PC-3 (cell line): ENCODE measurements around the gene ACOT2. TPM values are rescaled to one million over a fixed set of nuclear protein-coding genes. Genes with fewer than 3 reads are reported as not detected.

ENCODE experiments used
- ATAC-seq: fragments of 200-7000 bp; cut with Tn5 transposase; 2 replicates; pipeline ENCODE4 v1.9.1; 2020; ENCODE audit warnings: mild to moderate bottlenecking, moderate library complexity
- BruUV-seq: library from RNA; stranded (reverse); fragments of 400-500 nt; replicated peaks from 2 replicates; lab custom pipeline; 2021; lab: Mats Ljungman, UMichigan
- CTCF ChIA-PET: fragments of 300-600 bp; sonication (Branson Sonifier 250); formaldehyde crosslinking; loops from one replicate; lab custom pipeline; 2022; ENCODE audit warnings: antibody characterized with exemption; lab: Charles Lee
- POLR2A ChIA-PET: fragments of 300-600 bp; sonication (Branson Sonifier 250); formaldehyde crosslinking; loops from one replicate; lab custom pipeline; 2022; ENCODE audit warnings: antibody characterized with exemption; ENCODE audit not compliant: unreplicated experiment; lab: Charles Lee
- DNase-seq: peaks from one replicate; pipeline ENCODE4 v3.0.0-alpha.2; 2015
- H2AFZ ChIP-seq: fragments of 300-600 bp; sonication (generic); 2 replicates; pipeline ENCODE4 v1.6.0; 2016; ENCODE audit warnings: antibody characterized with exemption, low read length
- H3F3A ChIP-seq: fragments of 300-600 bp; sonication (generic); one replicate; pipeline ENCODE4 v1.6.0; 2017; ENCODE audit warnings: antibody characterized with exemption, low read length, control low read depth, mild to moderate bottlenecking; ENCODE audit not compliant: unreplicated experiment
- H3K27ac ChIP-seq: fragments of 300-600 bp; sonication (generic); 2 replicates; pipeline ENCODE4 v1.5.1; 2016; ENCODE audit warnings: mild to moderate bottlenecking, low read length
- H3K27me3 ChIP-seq: fragments of 300-600 bp; sonication (generic); 2 replicates; pipeline ENCODE4 v1.6.1; 2016; ENCODE audit warnings: low read length, mixed read lengths
- H3K36me3 ChIP-seq: fragments of 300-600 bp; sonication (generic); 2 replicates; pipeline ENCODE4 v1.6.1; 2016; ENCODE audit warnings: low read depth, mixed run types, low read length, mixed read lengths
- H3K4me1 ChIP-seq: fragments of 300-600 bp; sonication (generic); 2 replicates; pipeline ENCODE4 v1.5.1; 2016; ENCODE audit warnings: low read length; ENCODE audit not compliant: insufficient read depth
- H3K4me2 ChIP-seq: fragments of 300-600 bp; sonication (generic); 2 replicates; pipeline ENCODE4 v1.6.0; 2016; ENCODE audit warnings: low read length
- H3K4me3 ChIP-seq: fragments of 300-600 bp; sonication (generic); 2 replicates; pipeline ENCODE4 v1.5.1; 2016; ENCODE audit warnings: mild to moderate bottlenecking, low read length, mixed read lengths
- H3K79me2 ChIP-seq: fragments of 300-600 bp; sonication (generic); 2 replicates; pipeline ENCODE4 v1.6.1; 2017; ENCODE audit warnings: low read length, mixed read lengths
- H3K9ac ChIP-seq: fragments of 300-600 bp; sonication (generic); 2 replicates; pipeline ENCODE4 v1.6.0; 2016; ENCODE audit warnings: mild to moderate bottlenecking, low read length
- H3K9me2 ChIP-seq: fragments of 300-600 bp; sonication (generic); replicated peaks from 2 replicates; pipeline ENCODE4 v1.6.1; 2016; ENCODE audit warnings: mixed run types, low read length, mixed read lengths
- H3K9me3 ChIP-seq: fragments of 300-600 bp; sonication (generic); 2 replicates; pipeline ENCODE4 v1.6.1; 2016; ENCODE audit warnings: low read length, mixed read lengths
- H4K20me1 ChIP-seq: fragments of 300-600 bp; sonication (generic); 2 replicates; pipeline ENCODE4 v1.6.1; 2016; ENCODE audit warnings: low read length, mixed read lengths
- EZH2 ChIP-seq: fragments of 300-600 bp; sonication (generic); IDR thresholded peaks from one replicate; pipeline ENCODE4 v1.6.1; 2017; ENCODE audit warnings: antibody characterized with exemption, mild to moderate bottlenecking, low read length; ENCODE audit not compliant: unreplicated experiment
- EZH2phosphoT487 ChIP-seq: fragments of 300-600 bp; sonication (generic); IDR thresholded peaks from 2 replicates; pipeline ENCODE4 v1.6.1; 2018; ENCODE audit warnings: mild to moderate bottlenecking, antibody characterized with exemption, low read length, borderline replicate concordance
- intact Hi-C: fragments of 100-400 bp; cut with micrococcal nuclease; formaldehyde crosslinking; loops from 2 replicates; pipeline ENCODE4 v1.9.0; 2023
- total RNA-seq: library from RNA; depleted of rRNA; stranded (reverse); fragments of >200 nt; gene quantifications from 2 replicates; pipeline ENCODE4 v1.2.3, GENCODE V29; 2014
- TF ChIP-seq, protein P1 (sequence below): fragments of 300-600 bp; sonication (generic); conservative IDR thresholded peaks from 2 replicates; pipeline ENCODE4 v1.5.1; 2017; ENCODE audit warnings: antibody characterized with exemption, low read depth, mild to moderate bottlenecking, low read length

The ACOT2 gene
- total RNA-seq, 1 experiment from 2014 or later, result 39.0 TPM

DNA sequence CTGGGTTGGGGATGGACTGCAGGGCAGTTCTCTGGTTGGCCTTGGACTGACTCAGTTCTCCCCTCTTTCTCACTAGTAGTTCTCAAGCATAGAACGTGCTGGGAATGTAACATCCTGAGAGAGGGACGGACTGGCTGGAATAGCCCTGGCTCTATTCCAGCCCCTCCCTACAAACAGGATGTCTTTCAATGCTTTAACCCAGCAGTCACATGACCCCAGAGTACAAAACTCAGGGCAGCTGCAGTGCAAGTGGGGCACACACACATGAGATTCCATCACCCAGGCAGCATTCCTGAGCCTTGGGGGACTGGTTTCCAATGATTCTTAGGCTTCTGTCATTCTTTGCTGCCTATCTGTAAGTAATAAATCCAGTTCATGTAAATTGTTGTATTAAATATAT is 41.7 kb downstream of the ACOT2 start:
- Histone ChIP-seq H3K4me3 (no peak overlapping the region), H3K4me1 (peaks cover 13% of the 10 kb centered on the region), H3K9me3 (no peaks in the 10 kb centered on the region), H4K20me1 (no peaks in the 10 kb centered on the region), H3F3A (no peaks in the 10 kb centered on the region), H3K27ac (no peak overlapping the region), H3K27me3 (no peaks in the 10 kb centered on the region), H3K9ac (no peak overlapping the region), H3K4me2 (no peak overlapping the region), H3K36me3 (no peaks in the 10 kb centered on the region), H3K9me2 (no peaks in the 10 kb centered on the region), H3K79me2 (no peaks in the 10 kb centered on the region), H2AFZ (no peak overlapping the region)
- ATAC-seq (no peak), DNase-seq (peak; percentile 29)
- BruUV-seq, result no TSS peak
- intact Hi-C loops, result loop anchor here (5.0 kb wide), 1 partner anchor 118 kb away; the partner anchor contains the start of gene RIOX1
- ChIA-PET CTCF (no interaction called here), POLR2A (no interaction called here)
- TF ChIP-seq EZH2phosphoT487 (no peak), EZH2 (no peak)
- TF ChIP-seq, protein P1, sequence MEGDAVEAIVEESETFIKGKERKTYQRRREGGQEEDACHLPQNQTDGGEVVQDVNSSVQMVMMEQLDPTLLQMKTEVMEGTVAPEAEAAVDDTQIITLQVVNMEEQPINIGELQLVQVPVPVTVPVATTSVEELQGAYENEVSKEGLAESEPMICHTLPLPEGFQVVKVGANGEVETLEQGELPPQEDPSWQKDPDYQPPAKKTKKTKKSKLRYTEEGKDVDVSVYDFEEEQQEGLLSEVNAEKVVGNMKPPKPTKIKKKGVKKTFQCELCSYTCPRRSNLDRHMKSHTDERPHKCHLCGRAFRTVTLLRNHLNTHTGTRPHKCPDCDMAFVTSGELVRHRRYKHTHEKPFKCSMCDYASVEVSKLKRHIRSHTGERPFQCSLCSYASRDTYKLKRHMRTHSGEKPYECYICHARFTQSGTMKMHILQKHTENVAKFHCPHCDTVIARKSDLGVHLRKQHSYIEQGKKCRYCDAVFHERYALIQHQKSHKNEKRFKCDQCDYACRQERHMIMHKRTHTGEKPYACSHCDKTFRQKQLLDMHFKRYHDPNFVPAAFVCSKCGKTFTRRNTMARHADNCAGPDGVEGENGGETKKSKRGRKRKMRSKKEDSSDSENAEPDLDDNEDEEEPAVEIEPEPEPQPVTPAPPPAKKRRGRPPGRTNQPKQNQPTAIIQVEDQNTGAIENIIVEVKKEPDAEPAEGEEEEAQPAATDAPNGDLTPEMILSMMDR, result no peak

DNA sequence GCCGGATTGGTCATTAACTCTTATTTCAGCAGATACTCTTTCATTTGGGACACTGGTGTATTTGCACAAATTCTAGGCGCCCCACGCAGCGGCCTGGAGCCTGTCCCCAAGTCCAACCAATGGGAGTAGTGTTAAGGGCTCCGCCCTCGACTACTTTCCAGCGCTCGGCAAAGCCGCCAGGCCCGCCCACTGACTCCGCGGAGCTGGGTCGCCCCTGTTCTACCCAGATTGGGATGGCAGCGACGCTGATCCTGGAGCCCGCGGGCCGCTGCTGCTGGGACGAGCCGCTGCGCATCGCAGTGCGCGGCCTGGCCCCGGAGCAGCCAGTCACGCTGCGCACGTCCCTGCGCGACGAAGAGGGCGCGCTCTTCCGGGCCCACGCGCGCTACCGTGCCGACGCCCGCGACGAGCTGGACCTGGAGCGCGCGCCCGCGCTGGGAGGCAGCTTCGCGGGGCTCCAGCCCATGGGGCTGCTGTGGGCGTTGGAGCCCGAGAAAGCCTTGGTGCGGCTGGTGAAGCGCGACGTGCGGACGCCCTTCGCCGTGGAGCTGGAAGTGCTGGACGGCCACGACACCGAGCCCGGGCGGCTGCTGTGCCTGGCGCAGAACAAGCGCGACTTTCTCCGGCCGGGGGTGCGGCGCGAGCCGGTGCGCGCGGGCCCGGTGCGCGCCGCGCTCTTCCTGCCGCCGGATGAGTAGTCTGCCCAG is 43.5 kb downstream of the ACOT2 start, which contains the start of gene ACOT6:
Gene ACOT6, plus strand, starts transcription at position 179 of the 707 bp plus-strand sequence. Its CDS starts 55 bp downstream, at position 234.
- peak; percentile 77 for DNase-seq
- ChIA-PET CTCF (no interaction called here), POLR2A (no interaction called here)
- H4K20me1 ChIP-seq, result no peaks in the 10 kb centered on the region
- peak within 1 kb of the TSS; percentile 83 for H3K4me3 ChIP-seq
- intact Hi-C loops, result loop anchor here (5.0 kb wide), 1 partner anchor 120 kb away; the partner anchor contains the start of gene RIOX1
- H3K27me3 ChIP-seq, result no peaks in the 10 kb centered on the region
- H3K27ac ChIP-seq, result peak within 1 kb of the TSS; percentile 11; the same call in 1 of the 2 replicates
- peak; percentile 86 for ATAC-seq
- H2AFZ ChIP-seq, result peak within 1 kb of the TSS; percentile 85
- peak within 1 kb of the TSS; percentile 70 for H3K4me2 ChIP-seq
- H3K4me1 ChIP-seq, result peaks cover 13% of the 10 kb centered on the region
- H3K79me2 ChIP-seq, result no peaks in the 10 kb centered on the region
- H3K36me3 ChIP-seq, result no peaks in the 10 kb centered on the region
- TF ChIP-seq EZH2phosphoT487 (no peak), EZH2 (no peak)
- TF ChIP-seq, protein P1, result no peak
- no peaks in the 10 kb centered on the region for H3K9me2 ChIP-seq
- no TSS peak for BruUV-seq
- H3K9me3 ChIP-seq, result no peaks in the 10 kb centered on the region
- H3K9ac ChIP-seq, result peak within 1 kb of the TSS; percentile 48
- no peaks in the 10 kb centered on the region for H3F3A ChIP-seq

DNA sequence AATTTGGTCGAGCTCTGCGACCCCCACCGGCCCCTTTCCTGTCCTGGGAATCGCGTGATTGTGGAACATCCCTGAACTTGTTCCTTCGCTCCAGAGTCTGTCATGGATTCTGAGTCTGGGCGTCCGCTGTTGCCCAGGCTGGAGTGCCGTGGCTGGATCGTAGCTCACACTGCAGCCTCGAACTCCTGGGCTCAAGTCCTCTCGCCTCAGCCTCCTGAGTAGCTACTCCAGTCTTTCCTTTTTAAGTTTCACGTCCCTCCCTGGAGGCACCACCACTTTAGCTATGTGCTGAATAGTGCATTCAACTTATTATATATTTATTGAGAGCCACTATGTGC is 44.0 kb downstream of the ACOT2 start:
- peak; percentile 31 for ATAC-seq

More for the DNA sequence above, 44.0 kb downstream of the ACOT2 start:
- Histone ChIP-seq H3K27me3 (no peaks in the 10 kb centered on the region), H2AFZ (peak overlapping the region; percentile 85), H3K36me3 (no peaks in the 10 kb centered on the region), H3F3A (no peaks in the 10 kb centered on the region), H3K9me3 (no peaks in the 10 kb centered on the region), H3K4me2 (peak overlapping the region; percentile 70), H3K27ac (no peak overlapping the region; the same call in 1 of the 2 replicates), H3K79me2 (no peaks in the 10 kb centered on the region), H3K4me1 (peaks cover 13% of the 10 kb centered on the region), H3K4me3 (peak overlapping the region; percentile 83), H4K20me1 (no peaks in the 10 kb centered on the region), H3K9ac (peak overlapping the region; percentile 48), H3K9me2 (no peaks in the 10 kb centered on the region)
- no peak for DNase-seq
- POLR2A ChIA-PET, result no interaction called here
- CTCF ChIA-PET, result interaction anchor here (0.6 kb wide), 2 partner anchors 24 to 102 kb away, joined by 3 to 4 read pairs; no protein-coding TSS in a partner anchor
- intact Hi-C loops, result loop anchor here (5.0 kb wide), 1 partner anchor 121 kb away; the partner anchor contains the start of gene RIOX1
- TF ChIP-seq EZH2phosphoT487 (no peak), EZH2 (no peak)
- TF ChIP-seq, protein P1, result no peak
- no TSS peak for BruUV-seq
